HG02885 (cell line): Measurements from ENCODE around the gene KLC4.
"Not testable (repeated sequence)": the region's sequence is repeated elsewhere in the genome, so short reads cannot be mapped to it uniquely, and the experiment has no call there.

Experiments
- ATAC-seq: cut with Tn5 transposase; IDR thresholded peaks from one replicate; pipeline ENCODE4 v1.9.1; 2021; ENCODE audit warnings: mild to moderate bottlenecking; ENCODE audit not compliant: unreplicated experiment, poor library complexity

Gene KLC4

DNA sequence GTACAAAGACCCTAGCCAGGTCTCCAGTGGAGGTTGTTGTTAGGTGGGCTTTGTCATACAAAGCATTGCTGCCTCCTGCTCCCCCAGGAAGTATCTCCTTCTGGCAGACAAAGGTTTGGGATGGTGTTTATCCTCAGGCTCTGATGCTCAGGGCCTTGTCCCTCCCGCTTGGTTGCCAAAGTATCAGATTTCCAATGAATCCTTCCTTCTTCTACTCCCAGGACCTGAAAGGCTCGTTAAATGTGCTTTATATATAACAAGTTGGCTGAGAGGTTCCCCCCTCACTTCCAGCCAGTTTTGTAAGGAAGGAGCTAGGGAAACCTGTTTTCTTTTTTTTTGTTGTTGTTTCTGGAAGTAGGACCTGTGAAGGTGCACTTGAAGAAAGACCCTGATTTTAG is 31.1 kb downstream of the KLC4 start:
- ATAC-seq, result no peak

- ATAC-seq, result no peak
These were observed 31.6 kb downstream of the KLC4 start for GRCh38 chr6:43091020-43091419.

DNA sequence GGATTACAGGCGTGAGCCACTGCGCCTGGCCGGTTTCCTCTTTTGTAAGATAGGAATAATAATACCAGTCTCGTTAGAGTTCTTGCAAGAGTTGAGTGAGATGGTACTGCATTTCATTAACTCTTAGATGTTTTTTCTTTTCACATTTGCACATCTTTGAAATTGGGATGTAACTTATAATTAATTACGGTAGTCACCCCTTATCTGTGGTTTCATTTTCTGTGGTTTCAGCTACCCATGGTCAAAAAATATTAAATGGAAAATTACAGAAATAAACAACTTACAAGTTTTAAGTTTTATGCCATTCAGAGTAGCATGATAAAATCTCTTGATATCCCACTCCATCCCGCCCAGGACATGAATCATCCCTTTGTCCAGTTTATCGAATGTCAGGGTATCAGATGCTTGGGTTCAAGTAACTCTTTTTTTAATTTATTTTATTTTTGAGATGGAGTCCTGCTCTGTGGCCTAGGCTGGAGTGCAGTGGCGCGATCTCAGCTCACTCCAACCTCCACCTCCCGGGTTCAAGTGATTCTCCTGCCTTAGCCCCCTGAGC is 32.1 kb downstream of the KLC4 start:
- ATAC-seq, result no peak

- ATAC-seq, result no peak
These were observed 33.2 kb downstream of the KLC4 start for GRCh38 chr6:43092635-43093034.

- ATAC-seq, result no peak
These were observed 34.2 kb downstream of the KLC4 start for GRCh38 chr6:43093436-43094289.

DNA sequence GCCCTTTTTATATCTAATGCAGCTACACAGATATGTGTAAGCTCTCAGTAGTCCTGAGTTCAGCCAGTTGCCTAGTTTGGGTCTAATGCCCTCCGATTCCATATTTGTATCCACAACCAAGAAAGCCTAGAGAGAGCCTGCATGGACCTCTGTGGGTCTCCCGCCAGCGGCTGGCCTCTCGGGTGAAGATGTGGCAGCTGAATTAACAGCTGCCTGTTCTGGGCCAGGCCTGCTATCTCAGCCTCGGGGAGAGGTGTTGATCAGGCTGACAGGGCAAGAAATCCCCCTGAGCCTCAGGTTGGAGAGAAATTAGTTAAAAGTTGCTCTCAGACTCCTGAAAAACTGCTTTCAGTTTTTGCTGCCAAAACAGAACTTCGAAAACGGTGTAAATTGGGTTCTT is 36.5 kb downstream of the KLC4 start:
- ATAC-seq, result no peak

- ATAC-seq, result no peak
These were observed 37.1 kb downstream of the KLC4 start for GRCh38 chr6:43096451-43097097.

DNA sequence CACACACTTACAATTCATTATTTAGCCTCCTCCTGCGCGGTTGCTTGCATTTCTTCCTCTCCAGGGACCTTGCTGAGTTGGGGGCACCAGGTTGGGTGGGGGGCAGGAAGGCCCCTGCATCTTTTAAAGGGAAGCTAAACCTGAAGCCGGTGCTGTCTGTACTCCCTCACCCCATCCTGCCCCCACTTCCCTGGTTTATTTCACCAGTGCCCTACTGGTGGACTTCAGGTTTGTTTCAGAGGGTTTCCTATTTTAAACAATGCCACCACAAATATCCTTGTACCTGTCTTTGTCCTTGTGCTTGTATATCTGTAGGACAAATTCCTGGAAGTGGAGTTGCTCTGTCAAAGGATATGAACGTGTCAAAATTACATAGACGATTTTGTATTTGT is 37.7 kb downstream of the KLC4 start:
- ATAC-seq, result no peak

DNA sequence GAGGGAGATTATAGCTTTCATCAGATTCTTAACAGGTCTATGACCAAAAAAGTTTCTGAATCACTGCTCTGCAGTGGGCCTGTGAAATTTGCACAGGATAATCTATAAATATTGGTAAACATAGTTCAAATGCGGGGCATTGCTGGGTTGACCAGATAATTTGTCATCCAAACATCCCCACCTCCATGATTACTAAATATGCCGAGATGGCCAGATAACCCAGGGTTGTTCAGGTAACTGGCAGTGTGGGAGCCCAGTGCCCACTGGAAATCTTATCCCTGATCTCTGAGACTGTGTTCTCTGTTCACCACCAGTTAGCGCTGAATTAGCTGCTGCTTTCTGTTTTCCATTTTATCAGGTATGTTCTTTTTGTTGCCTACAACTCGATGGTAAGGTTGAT is 38.1 kb downstream of the KLC4 start:
- ATAC-seq, result no peak

- ATAC-seq, result no peak
These were observed 42.1 kb downstream of the KLC4 start for GRCh38 chr6:43101497-43101896.

GRCh38 chr6:43103253-43103876 is 43.9 kb downstream of the KLC4 start:
- ATAC-seq, result no peak

GRCh38 chr6:43105538-43106222 is 46.2 kb downstream of the KLC4 start:
- ATAC-seq, result no peak

GRCh38 chr6:43107344-43108062 is 48.1 kb downstream of the KLC4 start:
- no peak for ATAC-seq

DNA sequence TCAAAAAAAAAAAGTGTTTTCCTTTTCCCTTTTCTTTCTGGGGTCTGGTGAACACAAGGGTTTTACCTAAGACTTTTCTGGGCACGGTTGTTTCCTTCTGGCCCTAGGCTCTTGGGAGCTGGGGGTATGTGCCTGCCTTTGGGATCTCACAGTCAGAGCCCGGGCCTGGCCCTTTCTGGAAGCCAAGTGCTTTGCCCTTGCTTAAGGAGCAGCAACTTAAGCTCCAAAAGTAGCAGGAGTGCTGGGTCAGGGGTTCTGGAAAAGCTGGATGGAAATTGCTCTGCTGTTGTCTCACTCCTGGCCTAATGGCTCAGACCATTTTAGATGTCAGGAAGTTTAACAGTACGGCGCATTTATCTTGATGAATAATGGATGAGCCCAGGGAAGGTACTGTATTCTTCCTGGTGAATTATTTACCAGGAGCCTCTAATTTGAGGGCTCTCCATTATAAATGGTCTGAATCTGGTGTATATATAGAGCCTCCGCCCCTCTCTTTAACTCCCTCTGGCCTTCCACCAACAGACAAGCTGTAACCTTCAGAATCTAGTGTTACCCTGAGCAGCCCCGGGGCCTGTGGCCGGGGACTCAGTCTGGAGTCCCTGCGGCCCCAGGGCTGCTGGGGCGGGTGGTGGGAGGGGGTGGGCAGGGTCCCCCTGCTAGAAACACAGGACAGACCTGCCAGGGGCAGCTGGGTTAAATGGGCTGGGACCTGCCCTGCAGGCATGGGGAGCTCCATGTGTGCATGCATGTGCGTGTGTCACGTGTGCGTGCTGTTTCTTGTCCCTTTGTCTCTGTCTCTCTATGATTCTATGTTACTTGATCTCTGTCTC is 54.2 kb downstream of the KLC4 start:
- ATAC-seq, result no peak

DNA sequence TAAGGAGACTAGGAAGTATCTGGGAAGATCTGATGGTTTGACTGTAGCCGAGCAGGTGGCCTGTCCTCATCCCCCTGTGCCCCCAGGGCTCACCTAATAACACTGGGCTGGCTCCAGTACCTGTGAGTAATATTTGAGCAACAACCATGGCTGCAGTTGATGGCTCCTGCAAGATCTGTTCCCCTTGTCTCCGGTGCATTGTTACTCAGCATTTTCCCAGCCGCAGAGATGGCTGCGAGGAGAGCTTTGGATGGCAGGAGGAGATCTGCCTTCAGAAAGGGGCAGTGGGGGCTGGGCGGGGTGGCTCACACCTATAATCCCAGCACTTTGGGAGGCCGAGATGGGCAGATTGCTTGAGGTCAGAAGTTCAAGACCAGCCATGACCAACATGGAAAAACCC is 55.9 kb downstream of the KLC4 start:
- no peak for ATAC-seq

DNA sequence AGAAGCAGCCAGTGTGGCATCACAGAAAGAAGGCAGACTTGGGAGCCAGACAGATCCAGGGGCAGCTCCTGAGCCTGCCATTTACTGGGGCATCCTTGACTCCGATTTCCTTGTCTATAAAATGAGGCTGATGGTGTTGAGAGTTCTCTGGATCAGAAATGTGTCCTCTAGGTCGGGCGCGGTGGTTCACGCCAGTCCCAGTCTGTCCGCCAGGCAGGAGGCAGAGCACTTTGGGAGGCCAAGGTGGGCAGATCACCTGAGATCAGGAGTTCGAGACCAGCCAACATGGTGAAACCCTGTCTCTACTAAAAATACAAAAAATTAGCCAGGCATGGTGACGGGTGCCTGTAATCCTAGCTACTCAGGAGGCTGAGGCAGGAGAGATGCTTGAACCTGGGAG is 58.0 kb downstream of the KLC4 start:
- ATAC-seq, result not testable (repeated sequence)

DNA sequence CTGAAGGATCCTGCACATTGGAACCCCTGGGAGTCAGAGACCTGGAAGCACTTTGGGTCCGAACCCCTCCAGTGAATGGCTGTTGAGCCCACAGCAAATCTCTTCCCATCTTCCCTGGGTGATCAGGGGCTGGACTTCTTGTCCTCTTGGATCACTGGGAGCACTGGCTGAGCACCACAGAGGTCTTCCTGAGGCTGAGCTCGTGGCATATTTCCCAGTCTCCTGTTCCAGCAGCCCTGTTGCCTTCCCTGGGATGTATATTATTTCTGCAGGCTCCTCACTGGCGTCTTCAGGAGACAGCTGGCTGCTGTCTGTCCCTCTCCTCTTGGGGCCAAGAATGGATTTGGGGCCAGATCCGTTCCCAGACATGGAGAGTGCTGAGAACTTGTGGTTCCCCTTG is 60.1 kb downstream of the KLC4 start:
- ATAC-seq, result no peak

- no peak for ATAC-seq
These were observed 60.8 kb downstream of the KLC4 start for GRCh38 chr6:43120101-43120763.
